Stimulated activated CD8-positive, alpha-beta memory T cell treated with anti-CD3 and anti-CD28 coated beads, Interleukin-15, amount 100 ng/mL, for 1 hour (primary cell): ENCODE results near the gene DDX54.

Experiments used
- DNase-seq: peaks from one replicate; pipeline ENCODE4 v3.0.0-alpha.2; 2020; ENCODE audit warnings: low read depth

The DDX54 gene

GRCh38 chr12:113190761-113191160 lies 5.5 kb upstream of the DDX54 start:
- no peak for DNase-seq

- DNase-seq, result no peak
Measured at GRCh38 chr12:113189361-113189760, 4.1 kb upstream of the DDX54 start.

- DNase-seq, result no peak
Measured at GRCh38 chr12:113186666-113187325, 1.5 kb upstream of the DDX54 start.

- no peak for DNase-seq
Measured at GRCh38 chr12:113186033-113186365, 721 bp upstream of the DDX54 start.

GRCh38 chr12:113184900-113185179 lies 438 bp downstream of the DDX54 start:
- peak; percentile 72 for DNase-seq

- no peak for DNase-seq
Measured at GRCh38 chr12:113184098-113184899, 979 bp downstream of the DDX54 start.

- DNase-seq, result no peak
Measured at GRCh38 chr12:113183030-113183589, 2.2 kb downstream of the DDX54 start.

GRCh38 chr12:113181975-113182374 lies 3.3 kb downstream of the DDX54 start:
- no peak for DNase-seq

GRCh38 chr12:113180333-113180732 lies 4.9 kb downstream of the DDX54 start:
- DNase-seq, result no peak

- no peak for DNase-seq
Measured at GRCh38 chr12:113179023-113179422, 6.3 kb downstream of the DDX54 start.

GRCh38 chr12:113174461-113175384 lies 10.6 kb downstream of the DDX54 start:
- DNase-seq, result peak; percentile 72

GRCh38 chr12:113173081-113173698 lies 12.1 kb downstream of the DDX54 start:
- no peak for DNase-seq

GRCh38 chr12:113172185-113172584 lies 13.1 kb downstream of the DDX54 start:
- DNase-seq, result no peak

GRCh38 chr12:113171543-113171942 lies 13.7 kb downstream of the DDX54 start:
- DNase-seq, result no peak

- no peak for DNase-seq
Measured at GRCh38 chr12:113170926-113171325, 14.4 kb downstream of the DDX54 start.

GRCh38 chr12:113170457-113170856 lies 14.8 kb downstream of the DDX54 start:
- no peak for DNase-seq

- DNase-seq, result no peak
Measured at GRCh38 chr12:113169697-113170096, 15.6 kb downstream of the DDX54 start.

- DNase-seq, result no peak
Measured at GRCh38 chr12:113167868-113168267, 17.4 kb downstream of the DDX54 start.

GRCh38 chr12:113165521-113166450 lies 19.5 kb downstream of the DDX54 start:
- no peak for DNase-seq

- no peak for DNase-seq
Measured at GRCh38 chr12:113164014-113164413, 21.3 kb downstream of the DDX54 start.

GRCh38 chr12:113163030-113163360 lies 22.3 kb downstream of the DDX54 start:
- DNase-seq, result no peak
